HCT116 (cell line): ENCODE data around the gene ANXA3. TPM values are rescaled to one million over a fixed set of nuclear protein-coding genes. Genes with fewer than 3 reads are reported as not detected.

Experiments used
- ATAC-seq: fragments of 200-7000 bp; cut with Tn5 transposase; 2 replicates; pipeline ENCODE4 v1.9.1; 2020; ENCODE audit warnings: mild to moderate bottlenecking, moderate library complexity
- BruUV-seq: library from RNA; stranded (reverse); fragments of 400-500 nt; replicated peaks from 2 replicates; lab custom pipeline; 2021; lab: Mats Ljungman, UMichigan
- CTCF ChIA-PET: fragments of 300-600 bp; sonication (Branson Sonifier 250); formaldehyde crosslinking; loops from one replicate; lab custom pipeline; 2021; ENCODE audit warnings: antibody characterized with exemption; lab: Charles Lee
- POLR2A ChIA-PET: fragments of 300-600, 350-600 bp; sonication (Branson Sonifier 250); formaldehyde crosslinking; loops from one replicate; lab custom pipeline; 2021; ENCODE audit warnings: antibody characterized with exemption; lab: Charles Lee
- RAD21 ChIA-PET, 2 experiments: fragments of 300-600 bp; sonication (Branson Sonifier 250); formaldehyde crosslinking; loops; one replicate each; lab custom pipeline; 2023; ENCODE audit warnings: low total read pairs in 2 of 2; ENCODE audit not compliant: uncharacterized antibody in 2 of 2, unreplicated experiment in 2 of 2, low non-redundant PET in 1 of 2; lab: Charles Lee
- DNase-seq: peaks from one replicate; pipeline ENCODE4 v3.0.0-alpha.2; 2010; ENCODE audit warnings: low read depth, low spot score
- H2AFZ ChIP-seq: fragments of 200-600 bp; shearing (Covaris generic), sonication (generic); 2 replicates; pipeline ENCODE4 v1.6.1; 2017; ENCODE audit warnings: low read depth, mixed run types, mixed read lengths, antibody characterized with exemption, low read length; ENCODE audit not compliant: poor library complexity, severe bottlenecking
- H3K27ac ChIP-seq: 2 replicates; pipeline ENCODE4 v1.5.1; 2012; ENCODE audit warnings: low read depth, low read length
- H3K27me3 ChIP-seq: fragments of 200-600 bp; sonication (generic); 2 replicates; pipeline ENCODE4 v1.6.1; 2016; ENCODE audit warnings: mixed run types, low read length, mixed read lengths; ENCODE audit not compliant: insufficient read depth
- H3K36me3 ChIP-seq, 2 experiments: fragments of 200-500 bp in 1 of 2; fragments of 200-600 bp in 1 of 2; sonication (Bioruptor generic) in 1 of 2; sonication (generic) in 1 of 2; 2 replicates each; pipeline versions ENCODE4 v1.5.1 to v1.6.1; 2014 to 2016; ENCODE audit warnings: low read length in 2 of 2, inconsistent platforms in 1 of 2, mixed read lengths in 1 of 2, mixed run types in 1 of 2; ENCODE audit not compliant: insufficient read depth in 2 of 2, control insufficient read depth in 1 of 2
- H3K4me1 ChIP-seq, 2 experiments: fragments of 200-600 bp in 1 of 2; sonication (generic) in 1 of 2; 2 replicates each; pipeline versions ENCODE4 v1.5.1 to v1.6.1; 2012 to 2017; ENCODE audit warnings: low read length in 2 of 2, inconsistent platforms in 1 of 2, mild to moderate bottlenecking in 1 of 2, mixed read lengths in 1 of 2, mixed run types in 1 of 2, moderate library complexity in 1 of 2; ENCODE audit not compliant: insufficient read depth in 2 of 2, control insufficient read depth in 1 of 2
- H3K4me2 ChIP-seq: fragments of 200-600 bp; sonication (generic); 2 replicates; pipeline ENCODE4 v1.6.1; 2017; ENCODE audit warnings: mixed run types, low read length, mixed read lengths
- H3K4me3 ChIP-seq, 2 experiments: fragments of 200-600 bp in 1 of 2; sonication (generic) in 1 of 2; replicated peaks in 1 of 2; 2 replicates each; pipeline ENCODE4 v1.5.1; 2011 to 2016; ENCODE audit warnings: low read length in 2 of 2, control low read depth in 1 of 2, low read depth in 1 of 2, mild to moderate bottlenecking in 1 of 2, mixed read lengths in 1 of 2, mixed run types in 1 of 2
- H3K79me2 ChIP-seq: fragments of 200-600 bp; sonication (generic); 2 replicates; pipeline ENCODE4 v1.6.1; 2017; ENCODE audit warnings: mild to moderate bottlenecking, mixed run types, low read length, moderate library complexity, mixed read lengths; ENCODE audit not compliant: insufficient read depth
- H3K9ac ChIP-seq: fragments of 200-600 bp; sonication (generic); 2 replicates; pipeline ENCODE4 v1.6.1; 2016; ENCODE audit warnings: low read length, mixed read lengths
- H3K9me2 ChIP-seq: fragments of 200-600 bp; sonication (generic), shearing (Covaris generic); 2 replicates; pipeline ENCODE4 v1.6.1; 2017; ENCODE audit warnings: mixed run types, mild to moderate bottlenecking, moderate library complexity; ENCODE audit not compliant: insufficient read depth
- H3K9me3 ChIP-seq, 2 experiments: fragments of 200-500 bp in 1 of 2; fragments of 200-600 bp in 1 of 2; sonication (Bioruptor generic) in 1 of 2; sonication (generic) in 1 of 2; 2 replicates each; pipeline ENCODE4 v1.6.1; 2014 to 2017; ENCODE audit warnings: low read length in 2 of 2, mixed read lengths in 2 of 2, inconsistent platforms in 1 of 2, low read depth in 1 of 2, mild to moderate bottlenecking in 1 of 2, mixed run types in 1 of 2, moderate library complexity in 1 of 2; ENCODE audit not compliant: control insufficient read depth in 1 of 2, insufficient read depth in 1 of 2
- H4K20me1 ChIP-seq: fragments of 200-600 bp; sonication (generic), shearing (Covaris generic); 2 replicates; pipeline ENCODE4 v1.6.1; 2017; ENCODE audit warnings: mixed run types, mild to moderate bottlenecking, moderate library complexity; ENCODE audit not compliant: insufficient read depth
- ATF3 ChIP-seq: IDR thresholded peaks from 2 replicates; pipeline ENCODE4 v1.6.1; 2012
- CTCF ChIP-seq, 3 experiments: fragments of 200-600 bp in 1 of 3; sonication (generic) in 1 of 3; IDR thresholded peaks in 2 of 3; conservative IDR thresholded peaks in 1 of 3; 2 replicates each; pipeline ENCODE4 v1.5.1; 2012 to 2017; ENCODE audit warnings: low read depth in 2 of 3, low read length in 2 of 3, antibody characterized with exemption in 1 of 3, borderline replicate concordance in 1 of 3, control low read depth in 1 of 3, mild to moderate bottlenecking in 1 of 3, mixed read lengths in 1 of 3, mixed run types in 1 of 3, moderate library complexity in 1 of 3; ENCODE audit not compliant: insufficient read depth in 1 of 3
- EGR1 ChIP-seq: IDR thresholded peaks from 2 replicates; pipeline ENCODE4 v1.6.1; 2012; ENCODE audit warnings: low read depth
- FOSL1 ChIP-seq: IDR thresholded peaks from 2 replicates; pipeline ENCODE4 v1.6.1; 2012; ENCODE audit warnings: low read depth
- MAX ChIP-seq: IDR thresholded peaks from 2 replicates; pipeline ENCODE4 v1.6.1; 2012
- RAD21 ChIP-seq: IDR thresholded peaks from 2 replicates; pipeline ENCODE4 v1.6.1; 2012; ENCODE audit warnings: low read depth, mild to moderate bottlenecking
- SP1 ChIP-seq: IDR thresholded peaks from 2 replicates; pipeline ENCODE4 v1.6.1; 2012; ENCODE audit warnings: low read depth
- ZBTB33 ChIP-seq: IDR thresholded peaks from 2 replicates; pipeline ENCODE4 v1.6.1; 2011; ENCODE audit warnings: mild to moderate bottlenecking, low read length, moderate library complexity; ENCODE audit not compliant: insufficient replicate concordance; ENCODE audit errors: extremely low read depth
- ZFX ChIP-seq: fragments of 450-650 bp; IDR thresholded peaks from 2 replicates; pipeline ENCODE4 v1.6.1; 2017
- intact Hi-C: fragments of 100-400 bp; cut with micrococcal nuclease; formaldehyde crosslinking; loops from 2 replicates; pipeline ENCODE4 v1.10.0; 2022
- total RNA-seq: library from RNA; stranded (reverse); gene quantifications from one replicate; pipeline ENCODE4 v1.2.1, GENCODE V29; 2021; ENCODE audit not compliant: unreplicated experiment

ANXA3 gene
- total RNA-seq, 1 experiment from 2014 or later = 158 TPM

- no peak for TF ChIP-seq ZBTB33
Measured at GRCh38 chr4:78529569-78530209, 21.9 kb upstream of the ANXA3 start (continued).

GRCh38 chr4:78532046-78532445 is 19.5 kb upstream of the ANXA3 start:
- no peak overlapping the region for H3K9ac ChIP-seq
- H3K27ac ChIP-seq = no peak overlapping the region
- no peak for ATAC-seq
- DNase-seq = no peak
- H3K9me2 ChIP-seq = no peaks in the 10 kb centered on the region
- H3K9me3 ChIP-seq = no peaks in the 10 kb centered on the region
- ChIA-PET RAD21 (no interaction called here), CTCF (no interaction called here), POLR2A (no interaction called here)
- H3K79me2 ChIP-seq = no peaks in the 10 kb centered on the region
- BruUV-seq = no TSS peak
- TF ChIP-seq ATF3 (no peak), SP1 (no peak), CTCF (IDR thresholded peaks at IDR 0.05 in 2 of 3, conservative IDR thresholded peaks at IDR 0.05 in 1 of 3; ENCODE audit: borderline replicate concordance in 1 of 3, insufficient read depth in 1 of 3, low read depth in 2 of 3, low read length in 2 of 3) (no peak), MAX (no peak), RAD21 (no peak), FOSL1 (no peak), EGR1 (no peak), ZFX (no peak)
- peaks cover 31 to 74% of the 10 kb centered on the region in 2 experiments for H3K4me1 ChIP-seq
- H3K4me3 ChIP-seq = no peak overlapping the region
- H4K20me1 ChIP-seq = no peaks in the 10 kb centered on the region
- H3K4me2 ChIP-seq = no peak overlapping the region
- no peaks in the 10 kb centered on the region for H3K36me3 ChIP-seq
- H2AFZ ChIP-seq = no peak overlapping the region
- intact Hi-C loops = no loop called here
- H3K27me3 ChIP-seq = no peaks in the 10 kb centered on the region
